Endothelial cell of umbilical vein (primary cell): Measurements from ENCODE around the gene ADAM11.

Experiments
- EZH2 ChIP-seq: IDR thresholded peaks from 2 replicates; pipeline ENCODE4 v1.6.1; 2012; ENCODE audit warnings: borderline replicate concordance, low read depth, mild to moderate bottlenecking, moderate library complexity, low read length, inconsistent platforms; ENCODE audit not compliant: severe bottlenecking
- GATA2 ChIP-seq: IDR thresholded peaks from 2 replicates; pipeline ENCODE4 v1.7.0; 2011; ENCODE audit warnings: low read depth, mild to moderate bottlenecking, moderate library complexity, mixed read lengths, low read length; ENCODE audit not compliant: insufficient read length, insufficient read depth
- JUN ChIP-seq: IDR thresholded peaks from 2 replicates; pipeline ENCODE4 v1.6.1; 2011; ENCODE audit warnings: borderline replicate concordance, low read depth; ENCODE audit not compliant: insufficient read length, insufficient read depth
- MYC ChIP-seq: IDR thresholded peaks from one replicate; pipeline ENCODE4 v1.6.1; 2011; ENCODE audit warnings: mild to moderate bottlenecking, low read depth, low read length
- POLR2A ChIP-seq: IDR thresholded peaks from 2 replicates; pipeline ENCODE4 v1.6.1; 2012; ENCODE audit warnings: low read depth, mild to moderate bottlenecking, control low read depth, low read length
- POLR2AphosphoS5 ChIP-seq: IDR thresholded peaks from 2 replicates; pipeline ENCODE4 v1.6.1; 2012; ENCODE audit warnings: low read depth, mild to moderate bottlenecking, control low read depth, low read length, moderate library complexity; ENCODE audit not compliant: insufficient read depth
- TF ChIP-seq, protein P1 (sequence below), 2 donors: IDR thresholded peaks; 1 replicate in 1 of 2; 2 replicates in 1 of 2; pipeline ENCODE4 v1.5.1; 2011; ENCODE audit warnings: low read length in 2 of 2, mild to moderate bottlenecking in 2 of 2, moderate library complexity in 2 of 2, control low read depth in 1 of 2, inconsistent platforms in 1 of 2, low read depth in 1 of 2; ENCODE audit not compliant: insufficient read depth in 1 of 2; ENCODE audit errors: extremely low read depth in 1 of 2

DNA sequence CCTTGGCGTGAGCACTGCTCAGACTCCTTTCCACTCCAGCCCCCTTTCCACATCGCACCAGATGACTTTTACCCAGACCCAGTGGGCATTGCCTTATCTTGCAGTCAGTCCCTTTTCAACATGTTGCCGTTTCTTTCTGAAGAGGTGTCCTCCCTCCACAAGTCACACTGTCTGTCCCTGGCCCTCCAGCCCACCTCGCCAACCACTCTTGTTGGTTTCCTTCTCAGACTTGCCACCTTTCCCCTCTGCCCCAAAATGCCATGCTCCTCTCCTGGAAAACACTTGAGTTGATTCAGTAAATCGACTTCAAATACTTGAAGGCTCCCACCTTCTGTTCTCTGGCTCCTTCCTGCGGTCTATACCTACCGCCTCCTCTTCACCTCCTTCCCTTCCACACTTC, 7.5 kb upstream of the ADAM11 start:
- no peak for TF ChIP-seq POLR2AphosphoS5
- TF ChIP-seq, protein P1, sequence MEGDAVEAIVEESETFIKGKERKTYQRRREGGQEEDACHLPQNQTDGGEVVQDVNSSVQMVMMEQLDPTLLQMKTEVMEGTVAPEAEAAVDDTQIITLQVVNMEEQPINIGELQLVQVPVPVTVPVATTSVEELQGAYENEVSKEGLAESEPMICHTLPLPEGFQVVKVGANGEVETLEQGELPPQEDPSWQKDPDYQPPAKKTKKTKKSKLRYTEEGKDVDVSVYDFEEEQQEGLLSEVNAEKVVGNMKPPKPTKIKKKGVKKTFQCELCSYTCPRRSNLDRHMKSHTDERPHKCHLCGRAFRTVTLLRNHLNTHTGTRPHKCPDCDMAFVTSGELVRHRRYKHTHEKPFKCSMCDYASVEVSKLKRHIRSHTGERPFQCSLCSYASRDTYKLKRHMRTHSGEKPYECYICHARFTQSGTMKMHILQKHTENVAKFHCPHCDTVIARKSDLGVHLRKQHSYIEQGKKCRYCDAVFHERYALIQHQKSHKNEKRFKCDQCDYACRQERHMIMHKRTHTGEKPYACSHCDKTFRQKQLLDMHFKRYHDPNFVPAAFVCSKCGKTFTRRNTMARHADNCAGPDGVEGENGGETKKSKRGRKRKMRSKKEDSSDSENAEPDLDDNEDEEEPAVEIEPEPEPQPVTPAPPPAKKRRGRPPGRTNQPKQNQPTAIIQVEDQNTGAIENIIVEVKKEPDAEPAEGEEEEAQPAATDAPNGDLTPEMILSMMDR (IDR thresholded peaks at IDR 0.05; ENCODE audit: extremely low read depth in 1 of 2, insufficient read depth in 1 of 2, low read depth in 1 of 2, low read length in 2 of 2): no peak
- no peak for TF ChIP-seq POLR2A
- no peak for TF ChIP-seq MYC
- TF ChIP-seq EZH2: no peak
- no peak for TF ChIP-seq GATA2
- no peak for TF ChIP-seq JUN
